Activated CD4-positive, alpha-beta T cell treated with anti-CD3 and anti-CD28 coated beads for 36 hours (primary cell): Measurements from ENCODE around the gene NTMT2. TPM values are rescaled to one million over a fixed set of nuclear protein-coding genes. Genes with fewer than 3 reads are reported as not detected.
"Not testable (repeated sequence)": the region's sequence is repeated elsewhere in the genome, so short reads cannot be mapped to it uniquely, and the experiment has no call there.

ENCODE experiments used
- ATAC-seq: fragments of 200-7000 bp; cut with Tn5 transposase; one replicate; pipeline ENCODE4 v1.10.0; 2021; ENCODE audit warnings: mild to moderate bottlenecking, moderate library complexity
- CTCF ChIA-PET: fragments of 350-600 bp; sonication (Branson Sonifier 250); formaldehyde crosslinking; loops from one replicate; lab custom pipeline; 2021; ENCODE audit warnings: antibody characterized with exemption; lab: Charles Lee
- POLR2A ChIA-PET: fragments of 350-600 bp; sonication (Branson Sonifier 250); formaldehyde crosslinking; loops from one replicate; lab custom pipeline; 2021; ENCODE audit warnings: antibody characterized with exemption, inconsistent platforms; lab: Charles Lee
- DNase-seq: peaks from one replicate; pipeline ENCODE4 v3.0.0-alpha.2; 2020
- H3K27ac Mint-ChIP-seq: one replicate; pipeline ENCODE4 v1.8.0; 2021; ENCODE audit warnings: mixed read lengths
- H3K27me3 Mint-ChIP-seq: one replicate; pipeline ENCODE4 v1.8.0; 2021; ENCODE audit warnings: mixed read lengths
- H3K36me3 Mint-ChIP-seq: one replicate; pipeline ENCODE4 v1.8.0; 2021; ENCODE audit warnings: low read depth, mixed read lengths
- H3K4me1 Mint-ChIP-seq: one replicate; pipeline ENCODE4 v1.8.0; 2021; ENCODE audit warnings: mixed read lengths
- H3K4me3 Mint-ChIP-seq: one replicate; pipeline ENCODE4 v1.8.0; 2021; ENCODE audit warnings: mild to moderate bottlenecking, moderate library complexity, mixed read lengths
- H3K9me3 Mint-ChIP-seq: one replicate; pipeline ENCODE4 v1.8.0; 2021; ENCODE audit warnings: low read depth, mixed read lengths
- intact Hi-C, 2 experiments: fragments of 100-400 bp; cut with DNase I in 1 of 2; cut with micrococcal nuclease in 1 of 2; formaldehyde crosslinking; loops; one replicate each; pipeline versions ENCODE4 v1.14.2 to v1.15.1; 2022 to 2024; cut with DNase I, micrococcal nuclease
- total RNA-seq, 2 experiments: library from RNA; stranded (reverse); gene quantifications; one replicate each; pipeline ENCODE4 v1.2.3, GENCODE V29; 2021

NTMT2 gene
- not detected for total RNA-seq

DNA sequence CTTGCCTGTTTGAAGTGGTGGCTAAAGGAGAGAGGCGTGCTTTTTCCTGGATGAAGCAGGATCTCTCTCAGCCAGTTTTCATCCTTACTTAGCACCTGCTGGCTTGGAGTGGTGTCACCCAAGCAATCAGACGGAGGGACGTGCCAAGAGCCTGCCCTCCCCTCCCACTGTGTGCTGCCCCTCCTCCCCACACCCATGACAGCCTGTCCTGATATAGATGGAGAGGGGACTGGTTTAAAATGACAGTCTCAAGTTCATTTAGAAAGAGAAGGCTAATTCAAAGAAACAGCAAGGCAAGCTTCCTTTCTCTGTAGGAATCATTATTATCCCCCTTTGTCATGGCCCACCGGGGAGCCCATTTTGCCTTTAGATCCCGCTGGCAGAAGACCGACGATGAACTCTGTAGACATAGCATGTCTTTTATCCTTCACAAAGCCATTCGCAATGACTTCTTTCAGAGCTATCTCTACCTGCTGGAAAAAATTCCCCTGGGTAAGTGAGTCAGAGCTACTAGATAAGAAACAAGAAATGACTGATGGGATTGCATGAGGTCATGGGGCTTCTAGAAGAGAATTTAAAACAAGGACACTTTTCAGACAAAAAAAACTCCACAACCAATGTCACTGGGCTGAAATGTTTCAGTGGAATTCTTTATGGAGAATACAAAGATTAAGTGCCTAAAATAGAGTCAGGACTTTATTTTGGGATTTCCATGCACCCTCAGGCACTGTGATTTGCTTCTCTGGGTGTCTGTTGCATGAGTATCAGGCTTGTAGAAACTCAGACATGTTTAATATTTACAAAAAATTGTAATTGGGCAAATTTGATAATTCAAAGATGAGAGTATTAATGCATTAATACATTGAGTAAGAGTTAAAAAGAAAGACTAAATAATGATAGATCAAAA is at the start of gene NTMT2:
TSS of gene NTMT2 (plus strand) at position 190 of the 907 bp plus-strand sequence. CDS start at position 339, 149 bp downstream.
- intact Hi-C loops, result no loop called here
- H3K4me1 Mint-ChIP-seq, result peaks cover 16% of the 10 kb centered on the region
- POLR2A ChIA-PET, result no interaction called here

DNA sequence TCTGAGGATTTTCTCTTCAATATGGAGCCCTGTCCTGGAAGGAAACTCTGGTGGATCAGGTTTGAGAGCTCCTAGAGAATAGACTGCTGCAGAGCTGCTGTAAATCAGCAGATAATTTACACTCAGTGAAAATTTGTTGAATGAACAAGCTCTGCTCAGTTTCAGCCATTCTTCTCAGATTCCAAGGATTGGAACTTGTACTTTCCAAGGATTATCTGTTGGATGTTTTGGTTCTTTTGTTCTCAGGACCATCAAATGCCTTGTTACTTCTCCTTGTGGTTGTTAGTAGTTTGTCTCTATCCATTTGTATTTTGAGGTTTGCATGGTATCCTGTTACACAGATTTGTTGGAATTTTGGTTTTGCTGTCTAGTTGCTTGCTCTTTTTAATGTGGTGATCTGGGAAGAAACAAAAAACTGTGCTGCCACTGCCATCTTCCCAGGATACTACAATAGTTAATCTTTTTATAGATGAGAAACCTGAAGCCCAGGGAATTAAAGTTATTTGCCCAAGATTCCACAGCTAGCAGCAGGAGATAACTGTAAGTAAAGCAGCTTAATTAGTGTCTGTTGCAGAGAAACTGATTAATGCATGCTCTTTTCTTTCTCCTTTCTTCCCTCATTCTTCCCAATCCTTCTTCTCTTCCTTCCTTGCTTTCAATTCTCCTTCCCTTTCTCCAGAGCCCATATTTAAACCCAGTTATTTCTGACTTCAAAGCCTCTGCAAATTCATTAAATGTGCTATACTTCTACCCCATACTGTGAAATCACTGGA is 49.6 kb upstream of the NTMT2 start:
- Mint-ChIP-seq H3K27ac (no peak overlapping the region), H3K4me3 (no peak overlapping the region), H3K4me1 (no peaks in the 10 kb centered on the region), H3K27me3 (peaks cover 10% of the 10 kb centered on the region), H3K9me3 (peaks cover 2% of the 10 kb centered on the region), H3K36me3 (no peaks in the 10 kb centered on the region)
- POLR2A ChIA-PET, result no interaction called here
- no peak for ATAC-seq
- CTCF ChIA-PET, result no interaction called here
- intact Hi-C loops, result no loop called here
- DNase-seq, result no peak

More for the DNA sequence above, at the start of gene NTMT2:
- H3K27ac Mint-ChIP-seq, result no peak within 1 kb of the TSS
- ATAC-seq (peak; percentile 68), DNase-seq (no peak)
- no peaks in the 10 kb centered on the region for H3K36me3 Mint-ChIP-seq
- peaks cover 4% of the 10 kb centered on the region for H3K27me3 Mint-ChIP-seq
- H3K9me3 Mint-ChIP-seq, result peaks cover 7% of the 10 kb centered on the region
- CTCF ChIA-PET, result interaction anchor here (0.7 to 1.1 kb wide), 2 partner anchors 28 to 227 kb away, joined by 3 read pairs; no protein-coding TSS in a partner anchor
- no peak within 1 kb of the TSS for H3K4me3 Mint-ChIP-seq

DNA sequence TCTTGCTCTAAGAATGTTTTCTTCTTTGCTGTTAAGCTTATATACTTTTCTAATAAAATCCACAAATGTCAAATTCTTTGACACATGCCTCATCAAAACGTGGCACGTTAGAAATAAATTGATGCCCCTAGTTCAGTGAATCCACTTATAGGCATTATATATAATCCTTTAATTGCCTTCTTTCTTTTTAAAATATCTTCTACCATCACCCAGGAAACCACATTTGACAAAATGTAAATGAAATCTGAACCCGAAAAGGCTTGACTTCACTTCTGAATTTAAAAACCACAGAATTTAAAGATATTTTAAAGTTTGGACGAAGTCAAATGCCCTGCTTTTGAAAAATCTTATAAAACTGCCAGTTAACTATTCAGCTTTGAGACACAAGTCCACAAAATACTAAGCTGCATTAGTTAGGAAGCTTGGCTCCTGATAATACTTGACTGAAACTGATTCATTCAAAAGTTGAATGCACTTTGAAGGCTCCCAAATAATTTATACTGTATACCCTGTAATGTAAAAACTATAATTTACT is 48.9 kb upstream of the NTMT2 start:
- H3K36me3 Mint-ChIP-seq, result no peaks in the 10 kb centered on the region
- no peak overlapping the region for H3K4me3 Mint-ChIP-seq
- H3K27ac Mint-ChIP-seq, result no peak overlapping the region
- no peaks in the 10 kb centered on the region for H3K9me3 Mint-ChIP-seq
- ChIA-PET POLR2A (no interaction called here), CTCF (no interaction called here)
- H3K27me3 Mint-ChIP-seq, result peaks cover 10% of the 10 kb centered on the region
- intact Hi-C loops, result no loop called here
- ATAC-seq (no peak), DNase-seq (no peak)
- H3K4me1 Mint-ChIP-seq, result no peaks in the 10 kb centered on the region

DNA sequence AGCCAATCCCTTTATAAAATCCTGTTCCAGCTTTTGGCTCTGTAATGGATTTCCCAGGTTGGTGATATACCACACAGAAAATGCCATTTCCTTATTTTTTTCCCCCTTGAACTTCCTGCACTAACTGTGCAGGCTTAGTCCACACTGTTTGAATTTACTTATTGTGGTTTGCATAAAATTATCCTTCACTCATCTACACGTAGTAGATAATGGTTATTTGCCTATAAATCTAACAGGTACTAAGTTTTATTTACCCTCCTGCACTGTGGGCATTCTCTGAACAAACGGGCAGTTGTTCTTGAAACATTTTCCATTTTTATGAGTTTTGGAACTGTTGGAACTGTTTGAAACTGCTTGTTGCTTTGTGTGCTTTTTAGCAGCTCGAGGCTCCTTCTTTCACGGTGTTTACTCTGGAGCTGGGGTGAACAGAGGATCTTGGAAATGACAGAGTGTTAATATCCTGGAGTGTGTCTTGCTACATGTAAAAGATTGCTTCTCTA is 48.3 kb upstream of the NTMT2 start:
- Mint-ChIP-seq H3K9me3 (no peaks in the 10 kb centered on the region), H3K4me3 (no peak overlapping the region), H3K27me3 (peaks cover 12% of the 10 kb centered on the region), H3K36me3 (no peaks in the 10 kb centered on the region), H3K4me1 (no peaks in the 10 kb centered on the region), H3K27ac (no peak overlapping the region)
- ChIA-PET CTCF (interaction anchor here (1.4 kb wide), 1 partner anchor 23 kb away, joined by 5 read pairs; the partner anchor contains the start of gene KIFAP3), POLR2A (no interaction called here)
- intact Hi-C loops, result no loop called here
- DNase-seq (no peak), ATAC-seq (no peak)

DNA sequence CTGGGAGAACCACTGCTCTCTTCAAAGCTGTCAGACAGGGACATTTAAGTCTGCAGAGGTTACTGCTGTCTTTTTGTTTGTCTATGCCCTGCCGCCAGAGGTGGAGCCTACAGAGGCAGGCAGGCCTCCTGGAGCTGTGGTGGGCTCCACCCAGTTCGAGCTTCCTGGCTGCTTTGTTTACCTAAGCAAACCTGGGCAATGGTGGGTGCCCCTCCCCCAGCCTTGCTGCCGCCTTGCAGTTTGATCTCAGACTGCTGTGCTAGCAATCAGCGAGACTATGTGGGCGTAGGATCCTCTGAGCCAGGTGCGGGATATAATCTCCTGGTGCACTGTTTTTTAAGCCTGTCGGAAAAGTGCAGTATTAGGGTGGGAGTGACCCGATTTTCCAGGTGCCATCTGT is 32.6 kb upstream of the NTMT2 start:
- intact Hi-C loops, H3K4me1 Mint-ChIP-seq, CTCF ChIA-PET, H3K9me3 Mint-ChIP-seq, H3K4me3 Mint-ChIP-seq, POLR2A ChIA-PET, H3K36me3 Mint-ChIP-seq, DNase-seq, ATAC-seq, H3K27ac Mint-ChIP-seq: not testable (repeated sequence)
- H3K27me3 Mint-ChIP-seq, result peaks cover 16% of the 10 kb centered on the region

DNA sequence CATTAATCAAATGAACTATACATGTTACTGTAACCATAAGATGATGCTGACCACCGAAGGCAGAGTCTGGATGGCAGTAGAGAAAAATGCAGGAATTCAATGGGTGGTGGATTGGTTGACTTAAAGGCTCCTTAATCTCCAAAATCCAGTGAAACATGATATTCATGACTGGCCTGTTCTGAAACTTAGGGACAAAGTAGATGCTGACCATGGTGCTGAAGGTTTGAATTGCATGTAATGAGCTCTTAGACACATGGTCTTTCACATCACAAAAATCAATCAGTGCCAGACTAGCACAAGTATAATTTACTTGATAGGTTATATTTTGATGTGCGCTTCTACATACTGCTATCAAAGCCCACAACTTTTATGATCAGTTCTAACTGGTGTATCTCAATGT is 30.9 kb upstream of the NTMT2 start:
- intact Hi-C loops, result no loop called here
- no peak overlapping the region for H3K27ac Mint-ChIP-seq
- no peaks in the 10 kb centered on the region for H3K9me3 Mint-ChIP-seq
- POLR2A ChIA-PET, result no interaction called here
- no peaks in the 10 kb centered on the region for H3K36me3 Mint-ChIP-seq
- no peak overlapping the region for H3K4me3 Mint-ChIP-seq
- H3K27me3 Mint-ChIP-seq, result peaks cover 17% of the 10 kb centered on the region
- CTCF ChIA-PET, result no interaction called here
- DNase-seq, result no peak
- no peaks in the 10 kb centered on the region for H3K4me1 Mint-ChIP-seq
- ATAC-seq, result no peak

DNA sequence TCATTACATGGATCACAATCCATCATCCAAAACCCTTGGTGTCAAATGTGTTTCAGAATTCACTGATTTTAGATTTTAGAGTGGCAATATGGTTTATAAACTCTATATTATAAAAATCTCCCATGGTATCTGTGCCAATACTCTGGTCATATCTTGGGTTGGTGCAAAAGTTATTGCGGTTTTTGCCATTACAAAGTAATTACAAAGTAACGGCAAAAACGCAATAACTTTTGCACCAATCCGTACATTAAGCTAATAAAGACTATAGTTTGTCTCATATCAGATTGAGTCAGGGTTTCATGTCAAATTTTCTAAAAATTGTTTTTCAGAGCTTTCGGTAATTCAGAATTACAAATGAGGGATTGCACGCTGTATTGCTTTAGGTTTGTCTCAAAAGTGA is 23.4 kb upstream of the NTMT2 start:
- Mint-ChIP-seq H3K27me3 (peaks cover 3% of the 10 kb centered on the region), H3K36me3 (no peaks in the 10 kb centered on the region), H3K27ac (no peak overlapping the region), H3K9me3 (peaks cover 5% of the 10 kb centered on the region), H3K4me1 (no peaks in the 10 kb centered on the region), H3K4me3 (no peak overlapping the region)
- ChIA-PET POLR2A (no interaction called here), CTCF (no interaction called here)
- no peak for DNase-seq
- intact Hi-C loops, result no loop called here
- ATAC-seq, result no peak

DNA sequence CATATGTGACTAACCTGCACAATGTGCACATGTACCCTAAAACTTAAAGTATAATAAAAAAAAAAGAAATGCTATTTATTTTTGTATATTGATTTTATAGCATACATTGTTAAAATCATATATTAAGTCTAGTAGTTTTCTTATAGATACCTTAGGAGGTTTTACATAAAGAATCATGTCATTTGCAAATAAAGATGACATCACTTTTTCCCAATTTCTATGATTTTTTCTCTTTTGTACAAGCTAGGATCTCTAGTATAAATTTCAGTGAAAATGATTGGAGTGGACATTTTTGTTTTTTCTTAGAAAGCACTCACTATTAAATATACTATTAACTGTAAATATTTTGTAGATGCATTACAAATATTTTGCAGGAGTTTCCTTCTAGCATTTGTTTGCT is 20.5 kb upstream of the NTMT2 start:
- no peak overlapping the region for H3K27ac Mint-ChIP-seq
- POLR2A ChIA-PET, result no interaction called here
- no peak for ATAC-seq
- peaks cover 3% of the 10 kb centered on the region for H3K27me3 Mint-ChIP-seq
- intact Hi-C loops, result no loop called here
- no peak overlapping the region for H3K4me3 Mint-ChIP-seq
- CTCF ChIA-PET, result no interaction called here
- H3K4me1 Mint-ChIP-seq, result no peaks in the 10 kb centered on the region
- H3K36me3 Mint-ChIP-seq, result no peaks in the 10 kb centered on the region
- peaks cover 5% of the 10 kb centered on the region for H3K9me3 Mint-ChIP-seq
- no peak for DNase-seq

DNA sequence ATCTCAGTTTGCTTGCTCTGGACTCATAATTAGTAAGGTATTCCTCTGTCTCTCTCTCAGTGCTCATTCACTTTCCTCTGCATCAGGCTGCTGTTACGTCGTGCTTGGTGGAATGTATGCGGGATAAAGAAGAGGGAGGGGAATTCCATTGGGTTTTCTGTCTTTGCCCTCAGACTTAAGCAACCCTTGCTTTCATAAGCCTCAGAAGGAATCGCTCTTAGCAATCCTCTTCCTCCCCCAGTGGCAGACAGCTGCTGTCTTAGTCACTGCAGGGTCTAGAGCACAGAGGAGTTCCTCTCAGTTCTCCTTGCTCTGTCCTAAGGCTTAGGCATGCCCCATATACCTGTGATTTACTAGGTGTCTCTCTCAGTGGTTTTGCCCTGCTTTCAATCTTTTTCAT is 19.1 kb upstream of the NTMT2 start:
- intact Hi-C loops, result no loop called here
- no peak overlapping the region for H3K4me3 Mint-ChIP-seq
- no peaks in the 10 kb centered on the region for H3K36me3 Mint-ChIP-seq
- peaks cover 6% of the 10 kb centered on the region for H3K27me3 Mint-ChIP-seq
- CTCF ChIA-PET, result no interaction called here
- H3K9me3 Mint-ChIP-seq, result peaks cover 5% of the 10 kb centered on the region
- H3K27ac Mint-ChIP-seq, result no peak overlapping the region
- DNase-seq, result no peak
- POLR2A ChIA-PET, result no interaction called here
- H3K4me1 Mint-ChIP-seq, result no peaks in the 10 kb centered on the region
- peak; percentile 61 for ATAC-seq

DNA sequence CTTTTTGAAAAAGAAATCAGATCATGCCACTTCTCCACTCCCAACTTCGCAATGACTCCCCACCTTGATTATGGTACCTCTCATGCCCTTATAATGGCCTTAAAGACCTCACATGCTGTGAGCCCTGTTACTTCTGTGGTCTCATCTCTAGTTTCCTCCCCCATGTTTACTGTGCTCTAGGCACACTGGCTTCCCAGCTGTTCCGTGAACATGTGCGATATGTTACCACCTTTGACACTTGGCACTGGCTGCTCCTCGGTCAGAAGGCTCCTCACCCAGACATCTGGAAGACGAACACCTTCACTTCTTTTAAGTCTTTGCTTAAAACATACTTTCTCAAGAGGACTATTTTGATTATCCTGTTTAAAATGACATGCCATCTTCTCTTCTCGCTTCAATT is 14.3 kb upstream of the NTMT2 start:
- intact Hi-C loops, result no loop called here
- Mint-ChIP-seq H3K9me3 (no peaks in the 10 kb centered on the region), H3K4me1 (no peaks in the 10 kb centered on the region), H3K4me3 (no peak overlapping the region), H3K27ac (no peak overlapping the region), H3K36me3 (no peaks in the 10 kb centered on the region), H3K27me3 (peaks cover 6% of the 10 kb centered on the region)
- DNase-seq (no peak), ATAC-seq (no peak)
- CTCF ChIA-PET, result interaction anchor here (1.2 kb wide), 1 partner anchor 19 kb away, joined by 3 read pairs; no protein-coding TSS in a partner anchor
- POLR2A ChIA-PET, result no interaction called here

DNA sequence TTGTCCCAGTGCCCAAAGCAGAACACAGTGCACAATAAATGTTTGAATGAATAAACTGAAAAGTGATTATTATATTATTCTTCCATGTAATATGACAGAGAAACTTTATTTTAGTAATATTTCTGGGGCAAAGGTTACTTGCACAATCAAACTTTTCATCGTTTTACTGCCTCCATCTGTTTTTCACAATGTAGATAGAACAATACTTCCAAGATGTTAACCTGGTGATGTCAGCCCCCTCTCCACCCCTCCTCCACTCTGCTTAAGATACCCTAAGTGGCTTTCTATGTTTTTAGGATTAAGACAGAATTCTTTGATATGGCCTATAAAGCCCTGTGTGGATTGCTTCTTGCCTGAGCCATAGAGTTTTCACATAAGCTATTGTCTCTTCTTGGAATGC is 13.8 kb upstream of the NTMT2 start:
- Mint-ChIP-seq H3K4me3 (no peak overlapping the region), H3K36me3 (no peaks in the 10 kb centered on the region), H3K27me3 (peaks cover 5% of the 10 kb centered on the region), H3K27ac (no peak overlapping the region), H3K4me1 (no peaks in the 10 kb centered on the region), H3K9me3 (no peaks in the 10 kb centered on the region)
- ATAC-seq (no peak), DNase-seq (no peak)
- ChIA-PET POLR2A (no interaction called here), CTCF (interaction anchor here (1.2 kb wide), 1 partner anchor 18 kb away, joined by 3 read pairs; no protein-coding TSS in a partner anchor)
- intact Hi-C loops, result no loop called here
